Measurements from ENCODE around the gene BRME1. TPM values are rescaled to one million over a fixed set of nuclear protein-coding genes. Genes with fewer than 3 reads are reported as not detected.
A peak's percentile ranks its signal among the peaks of the same experiment; 100 is the strongest.

BRME1 gene
- total RNA-seq, 1 donor from 2014 or later: 0.49 TPM

DNA sequence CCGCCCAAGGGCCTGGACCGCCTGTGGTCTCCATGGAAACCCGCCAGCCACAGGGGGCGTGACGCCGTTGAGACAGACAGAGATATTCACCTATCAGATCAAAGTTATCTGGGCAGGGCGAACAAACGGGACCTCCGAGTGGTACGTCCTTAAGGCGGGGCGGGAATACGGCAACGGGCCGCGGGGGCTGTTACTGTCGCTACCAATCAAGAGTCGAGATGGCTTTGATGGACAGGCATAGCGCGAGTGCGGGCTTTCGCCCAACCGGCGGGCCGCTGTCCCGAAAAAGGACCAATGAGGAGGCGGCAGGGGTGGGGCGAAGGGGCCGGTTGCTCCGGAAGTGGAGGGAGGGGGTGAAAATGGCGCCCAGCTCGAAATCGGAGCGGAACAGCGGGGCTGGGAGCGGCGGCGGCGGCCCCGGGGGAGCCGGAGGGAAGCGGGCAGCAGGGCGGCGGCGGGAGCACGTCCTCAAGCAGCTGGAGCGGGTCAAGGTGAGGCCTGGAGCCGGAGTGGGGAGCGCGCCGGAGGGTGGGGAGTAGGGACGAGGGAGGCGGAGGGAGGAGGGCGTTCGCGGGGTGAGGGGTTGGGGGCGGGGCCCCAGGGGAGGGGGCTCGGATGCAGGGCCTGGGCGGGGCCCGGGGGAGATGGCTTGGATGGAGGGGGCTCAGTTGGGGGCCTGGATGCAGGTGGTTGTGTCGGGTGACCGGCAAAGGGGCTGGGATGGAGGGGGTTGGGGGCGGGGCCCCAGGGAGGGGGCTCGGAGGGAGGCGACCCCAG, 46.4 kb upstream of the BRME1 start, which contains the start of gene DCAF15:
Gene DCAF15 (plus strand): TSS at position 356 of the 777 bp plus-strand sequence. CDS start 4 bp downstream, at position 360.
- DNase-seq (ENCODE audit: low spot score): peak; percentile 100
- Histone ChIP-seq H3K36me3 (no peaks in the 10 kb centered on the region), H3K79me2 (ENCODE audit: low read depth) (peaks cover 28% of the 10 kb centered on the region), H4K20me1 (ENCODE audit: low read depth) (peaks cover 25% of the 10 kb centered on the region), H3K4me1 (peaks cover 6% of the 10 kb centered on the region), H3K27ac (peak within 1 kb of the TSS; percentile 94), H3K9me3 (ENCODE audit: low read depth) (no peaks in the 10 kb centered on the region), H2AFZ (replicated peaks) (peak within 1 kb of the TSS; percentile 83), H3K4me3 (peak within 1 kb of the TSS; percentile 93), H3K27me3 (no peaks in the 10 kb centered on the region), H3F3A (ENCODE audit: low read depth) (peaks cover 4% of the 10 kb centered on the region), H3K4me2 (peak within 1 kb of the TSS; percentile 90), H3K9ac (peak within 1 kb of the TSS; percentile 90)
- Mint-ChIP-seq H3K27ac (peak within 1 kb of the TSS; percentile 96), H3K4me3 (peak within 1 kb of the TSS; percentile 94), H3K27me3 (ENCODE audit: insufficient read depth, low read depth) (peaks cover 8% of the 10 kb centered on the region), H3K9me3 (no peaks in the 10 kb centered on the region), H3K36me3 (peaks cover 6% of the 10 kb centered on the region), H3K4me1 (peaks cover 7% of the 10 kb centered on the region)
- TF ChIP-seq EZH2 (IDR thresholded peaks at IDR 0.05) (no peak), CTCF (IDR thresholded peaks at IDR 0.05) (no peak), EZH2phosphoT487 (IDR thresholded peaks at IDR 0.05) (no peak)

GRCh38 chr19:13951799-13952153, 45.9 kb upstream of the BRME1 start:
- peak overlapping the region; percentile 67 for H3K4me2 ChIP-seq
- H3K27ac ChIP-seq: no peak overlapping the region
- no peaks in the 10 kb centered on the region for H3K9me3 Mint-ChIP-seq
- H3K27me3 Mint-ChIP-seq (ENCODE audit: insufficient read depth, low read depth): peaks cover 8% of the 10 kb centered on the region
- H3K4me3 Mint-ChIP-seq: peak overlapping the region; percentile 94
- H3K4me3 ChIP-seq: peak overlapping the region; percentile 40
- no peak for DNase-seq (ENCODE audit: low spot score)
- peaks cover 4% of the 10 kb centered on the region for H3F3A ChIP-seq (ENCODE audit: low read depth)
- peaks cover 7% of the 10 kb centered on the region for H3K4me1 Mint-ChIP-seq
- no peaks in the 10 kb centered on the region for H3K36me3 ChIP-seq
- TF ChIP-seq EZH2phosphoT487 (IDR thresholded peaks at IDR 0.05) (no peak), CTCF (IDR thresholded peaks at IDR 0.05) (no peak), EZH2 (IDR thresholded peaks at IDR 0.05) (no peak)
- H3K36me3 Mint-ChIP-seq: peaks cover 4% of the 10 kb centered on the region
- H3K27me3 ChIP-seq: no peaks in the 10 kb centered on the region
- peaks cover 6% of the 10 kb centered on the region for H3K4me1 ChIP-seq
- peaks cover 25% of the 10 kb centered on the region for H4K20me1 ChIP-seq (ENCODE audit: low read depth)
- no peaks in the 10 kb centered on the region for H3K9me3 ChIP-seq (ENCODE audit: low read depth)
- H3K79me2 ChIP-seq (ENCODE audit: low read depth): peaks cover 28% of the 10 kb centered on the region
- no peak overlapping the region for H3K9ac ChIP-seq
- peak overlapping the region; percentile 96 for H3K27ac Mint-ChIP-seq
- H2AFZ ChIP-seq (replicated peaks): peak overlapping the region; percentile 83

DNA sequence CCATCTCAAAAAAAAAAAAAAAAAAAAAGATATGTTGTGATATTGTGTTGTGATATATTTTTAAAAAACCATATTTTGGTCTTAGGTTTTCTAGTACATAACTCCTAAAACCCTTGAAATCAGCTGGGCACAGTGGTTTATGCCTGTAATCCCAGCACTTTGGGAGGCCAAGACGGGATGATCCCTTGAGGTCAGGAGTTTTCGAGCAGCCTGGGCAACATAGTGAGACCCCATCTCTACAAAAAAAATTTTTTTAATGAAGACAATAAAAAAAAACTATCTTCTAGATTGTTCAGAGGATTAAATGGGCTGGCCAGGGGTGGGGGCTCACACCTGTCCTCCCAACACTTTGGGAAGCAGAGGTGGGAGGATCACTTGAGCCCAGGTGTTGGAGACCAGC, 45.1 kb upstream of the BRME1 start:
- Histone ChIP-seq H2AFZ (replicated peaks) (no peak overlapping the region), H3K4me1 (peaks cover 6% of the 10 kb centered on the region), H3F3A (ENCODE audit: low read depth) (peaks cover 4% of the 10 kb centered on the region), H4K20me1 (ENCODE audit: low read depth) (peaks cover 25% of the 10 kb centered on the region), H3K9ac (no peak overlapping the region), H3K79me2 (ENCODE audit: low read depth) (peaks cover 28% of the 10 kb centered on the region), H3K27me3 (no peaks in the 10 kb centered on the region), H3K4me2 (no peak overlapping the region), H3K9me3 (ENCODE audit: low read depth) (no peaks in the 10 kb centered on the region), H3K4me3 (no peak overlapping the region), H3K36me3 (no peaks in the 10 kb centered on the region), H3K27ac (no peak overlapping the region)
- TF ChIP-seq EZH2 (IDR thresholded peaks at IDR 0.05) (no peak), EZH2phosphoT487 (IDR thresholded peaks at IDR 0.05) (no peak), CTCF (IDR thresholded peaks at IDR 0.05) (no peak)
- peaks cover 4% of the 10 kb centered on the region for H3K36me3 Mint-ChIP-seq
- H3K9me3 Mint-ChIP-seq: no peaks in the 10 kb centered on the region
- no peak overlapping the region for H3K4me3 Mint-ChIP-seq
- H3K27ac Mint-ChIP-seq: no peak overlapping the region
- DNase-seq (ENCODE audit: low spot score): no peak
- peaks cover 7% of the 10 kb centered on the region for H3K4me1 Mint-ChIP-seq
- peaks cover 8% of the 10 kb centered on the region for H3K27me3 Mint-ChIP-seq (ENCODE audit: insufficient read depth, low read depth)

Measured in neural progenitor cell (in vitro differentiated cells).